ENCODE data around the gene RTL10.
A peak's percentile ranks its signal among the peaks of the same experiment; 100 is the strongest.

The RTL10 gene

GRCh38 chr22:19891317-19892256 is 36.9 kb upstream of the RTL10 start:
- peak overlapping the region; percentile 91 for H2AFZ ChIP-seq (ENCODE audit: low read depth, low read length, severe bottlenecking)
- no peak overlapping the region for H3K4me3 ChIP-seq (ENCODE audit: insufficient read depth, low read length, poor library complexity, severe bottlenecking)
- H3K9ac ChIP-seq (ENCODE audit: low read length) = peak overlapping the region; percentile 53
- H3K9me2 ChIP-seq (replicated peaks; ENCODE audit: insufficient read depth, low read length) = no peaks in the 10 kb centered on the region
- TF ChIP-seq EZH2phosphoT487 (conservative IDR thresholded peaks at IDR 0.05; ENCODE audit: low read length) = no peak
- TF ChIP-seq, protein P1, sequence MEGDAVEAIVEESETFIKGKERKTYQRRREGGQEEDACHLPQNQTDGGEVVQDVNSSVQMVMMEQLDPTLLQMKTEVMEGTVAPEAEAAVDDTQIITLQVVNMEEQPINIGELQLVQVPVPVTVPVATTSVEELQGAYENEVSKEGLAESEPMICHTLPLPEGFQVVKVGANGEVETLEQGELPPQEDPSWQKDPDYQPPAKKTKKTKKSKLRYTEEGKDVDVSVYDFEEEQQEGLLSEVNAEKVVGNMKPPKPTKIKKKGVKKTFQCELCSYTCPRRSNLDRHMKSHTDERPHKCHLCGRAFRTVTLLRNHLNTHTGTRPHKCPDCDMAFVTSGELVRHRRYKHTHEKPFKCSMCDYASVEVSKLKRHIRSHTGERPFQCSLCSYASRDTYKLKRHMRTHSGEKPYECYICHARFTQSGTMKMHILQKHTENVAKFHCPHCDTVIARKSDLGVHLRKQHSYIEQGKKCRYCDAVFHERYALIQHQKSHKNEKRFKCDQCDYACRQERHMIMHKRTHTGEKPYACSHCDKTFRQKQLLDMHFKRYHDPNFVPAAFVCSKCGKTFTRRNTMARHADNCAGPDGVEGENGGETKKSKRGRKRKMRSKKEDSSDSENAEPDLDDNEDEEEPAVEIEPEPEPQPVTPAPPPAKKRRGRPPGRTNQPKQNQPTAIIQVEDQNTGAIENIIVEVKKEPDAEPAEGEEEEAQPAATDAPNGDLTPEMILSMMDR (IDR thresholded peaks at IDR 0.05; ENCODE audit: insufficient read depth, low read length, poor library complexity, severe bottlenecking) = no peak
- no peaks in the 10 kb centered on the region for H3K36me3 ChIP-seq (ENCODE audit: low read length)
- peak overlapping the region; percentile 69 for H3K4me2 ChIP-seq (ENCODE audit: low read depth, low read length, poor library complexity, severe bottlenecking)
- peak overlapping the region; percentile 97 for H3K27ac ChIP-seq (ENCODE audit: low read depth, low read length)
- H3F3A ChIP-seq (ENCODE audit: insufficient read depth) = peaks cover 8% of the 10 kb centered on the region; the same call in 1 of the 2 replicates
- no peaks in the 10 kb centered on the region for H4K20me1 ChIP-seq (ENCODE audit: low read depth, low read length)
- H3K9me3 ChIP-seq (ENCODE audit: insufficient read depth, low read length) = no peaks in the 10 kb centered on the region
- no peaks in the 10 kb centered on the region for H3K27me3 ChIP-seq (ENCODE audit: low read length)
- no peaks in the 10 kb centered on the region for H3K79me2 ChIP-seq (ENCODE audit: insufficient read depth, low read length)

DNA sequence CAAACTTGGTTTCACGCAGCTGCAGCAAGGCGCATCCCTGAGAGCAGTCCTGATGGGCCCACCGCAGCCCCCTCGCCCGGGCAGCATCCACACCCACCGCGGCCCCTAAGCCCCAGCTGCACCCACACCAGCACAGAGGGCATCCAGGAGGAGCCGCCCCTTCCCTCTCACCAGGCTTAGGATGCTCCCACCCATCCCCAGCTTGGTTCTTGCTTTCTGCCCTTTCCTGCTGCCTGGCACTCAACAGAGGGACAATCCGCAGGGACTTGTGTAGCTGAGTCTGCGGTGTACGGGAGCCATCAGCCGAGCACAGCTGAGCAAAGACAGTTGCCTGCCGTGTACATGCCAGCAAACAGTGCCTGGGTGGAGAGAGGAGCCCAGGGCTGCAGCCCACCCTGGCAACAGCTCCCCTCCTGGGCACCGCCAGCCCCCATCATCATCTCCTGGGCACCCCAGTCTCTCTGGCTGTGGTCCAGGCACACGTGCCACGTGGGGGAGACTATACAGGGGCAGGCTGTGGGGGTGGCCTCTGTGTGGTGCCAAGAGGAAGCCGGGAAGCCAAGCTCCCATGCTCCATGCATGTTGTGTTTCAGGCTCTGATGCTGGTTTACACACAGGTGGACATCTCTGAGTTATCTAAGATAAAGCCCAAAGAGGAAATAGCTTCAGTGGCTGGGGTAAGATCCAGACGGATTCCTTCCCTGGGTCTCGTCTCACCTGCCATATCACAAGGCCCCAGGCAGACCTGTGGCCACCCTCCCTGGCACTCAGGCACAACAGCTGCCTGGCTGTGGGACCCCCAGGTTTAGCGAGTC is 36.0 kb upstream of the RTL10 start:
- H3F3A ChIP-seq (ENCODE audit: insufficient read depth) = peaks cover 8% of the 10 kb centered on the region; the same call in 1 of the 2 replicates
- H3K9me2 ChIP-seq (replicated peaks; ENCODE audit: insufficient read depth, low read length) = no peaks in the 10 kb centered on the region
- no peak overlapping the region for H3K4me3 ChIP-seq (ENCODE audit: insufficient read depth, low read length, poor library complexity, severe bottlenecking)
- no peaks in the 10 kb centered on the region for H3K79me2 ChIP-seq (ENCODE audit: insufficient read depth, low read length)
- TF ChIP-seq, protein P1 (IDR thresholded peaks at IDR 0.05; ENCODE audit: insufficient read depth, low read length, poor library complexity, severe bottlenecking) = no peak
- TF ChIP-seq EZH2phosphoT487 (conservative IDR thresholded peaks at IDR 0.05; ENCODE audit: low read length) = no peak
- H3K27me3 ChIP-seq (ENCODE audit: low read length) = no peaks in the 10 kb centered on the region
- H3K27ac ChIP-seq (ENCODE audit: low read depth, low read length) = peak overlapping the region; percentile 97
- H3K9me3 ChIP-seq (ENCODE audit: insufficient read depth, low read length) = no peaks in the 10 kb centered on the region
- no peaks in the 10 kb centered on the region for H4K20me1 ChIP-seq (ENCODE audit: low read depth, low read length)
- peak overlapping the region; percentile 53 for H3K9ac ChIP-seq (ENCODE audit: low read length)
- peak overlapping the region; percentile 69 for H3K4me2 ChIP-seq (ENCODE audit: low read depth, low read length, poor library complexity, severe bottlenecking)
- H3K36me3 ChIP-seq (ENCODE audit: low read length) = no peaks in the 10 kb centered on the region
- H2AFZ ChIP-seq (ENCODE audit: low read depth, low read length, severe bottlenecking) = no peak overlapping the region

DNA sequence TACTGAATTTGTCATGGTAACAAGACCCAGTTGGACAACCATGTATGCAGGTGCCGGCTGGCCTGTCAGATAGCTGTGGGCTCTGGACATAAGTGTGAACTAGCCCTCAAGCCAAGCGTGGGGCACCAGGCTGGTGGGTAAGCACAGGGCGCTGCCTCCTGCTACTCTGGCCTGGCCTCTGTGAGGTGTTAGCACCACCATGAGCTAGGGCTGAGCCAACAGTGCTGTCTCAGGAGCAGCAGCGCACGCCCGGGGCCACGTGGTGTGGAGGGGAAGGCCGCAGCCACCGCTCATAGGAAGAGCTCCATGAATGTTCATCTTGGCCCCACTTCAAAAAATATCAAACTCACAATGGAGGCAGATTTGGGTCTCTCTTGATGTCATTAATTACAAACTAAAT is 35.3 kb upstream of the RTL10 start:
- H3F3A ChIP-seq (ENCODE audit: insufficient read depth) = peaks cover 8% of the 10 kb centered on the region; the same call in 1 of the 2 replicates
- H3K79me2 ChIP-seq (ENCODE audit: insufficient read depth, low read length) = no peaks in the 10 kb centered on the region
- no peak overlapping the region for H3K4me3 ChIP-seq (ENCODE audit: insufficient read depth, low read length, poor library complexity, severe bottlenecking)
- TF ChIP-seq, protein P1 (IDR thresholded peaks at IDR 0.05; ENCODE audit: insufficient read depth, low read length, poor library complexity, severe bottlenecking) = no peak
- TF ChIP-seq EZH2phosphoT487 (conservative IDR thresholded peaks at IDR 0.05; ENCODE audit: low read length) = no peak
- no peak overlapping the region for H3K4me2 ChIP-seq (ENCODE audit: low read depth, low read length, poor library complexity, severe bottlenecking)
- no peaks in the 10 kb centered on the region for H3K27me3 ChIP-seq (ENCODE audit: low read length)
- no peaks in the 10 kb centered on the region for H3K9me3 ChIP-seq (ENCODE audit: insufficient read depth, low read length)
- no peaks in the 10 kb centered on the region for H3K9me2 ChIP-seq (replicated peaks; ENCODE audit: insufficient read depth, low read length)
- H2AFZ ChIP-seq (ENCODE audit: low read depth, low read length, severe bottlenecking) = no peak overlapping the region
- H4K20me1 ChIP-seq (ENCODE audit: low read depth, low read length) = no peaks in the 10 kb centered on the region
- H3K9ac ChIP-seq (ENCODE audit: low read length) = no peak overlapping the region
- H3K27ac ChIP-seq (ENCODE audit: low read depth, low read length) = no peak overlapping the region
- H3K36me3 ChIP-seq (ENCODE audit: low read length) = no peaks in the 10 kb centered on the region
